Measurements from ENCODE around the gene NCK1.

Gene NCK1

DNA sequence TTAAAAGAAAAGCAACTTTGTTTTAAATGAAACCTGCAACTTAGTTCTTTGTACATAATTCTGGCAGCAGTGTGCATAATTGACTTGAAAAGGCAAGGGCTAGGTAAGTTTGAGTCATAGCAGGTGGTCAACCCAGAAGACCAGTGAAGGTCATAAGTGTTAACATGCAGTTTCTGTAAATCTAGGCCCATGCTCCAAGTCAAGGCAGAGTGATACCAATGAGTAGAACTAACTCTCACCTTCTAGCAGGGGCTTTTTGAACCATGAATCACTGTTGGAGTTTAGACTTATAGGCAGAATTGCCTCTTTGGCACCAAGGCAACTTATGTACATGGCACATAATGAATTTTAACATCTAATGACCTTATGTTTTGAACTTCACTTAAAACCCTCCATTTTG, 66.2 kb downstream of the NCK1 start:
- TF ChIP-seq ZNF274 (IDR thresholded peaks at IDR 0.05; ENCODE audit: low read depth, low read length) (no peak), YY1 (IDR thresholded peaks at IDR 0.05; ENCODE audit: insufficient read depth, insufficient read length) (no peak), SUZ12 (IDR thresholded peaks at IDR 0.05; ENCODE audit: extremely low read depth, insufficient read depth, insufficient read length) (no peak)
- H3K36me3 ChIP-seq (ENCODE audit: insufficient read depth, insufficient read length, low read length): peaks cover 23% of the 10 kb centered on the region
- H3K4me3 ChIP-seq (ENCODE audit: insufficient read length, low read depth): no peak overlapping the region
- H3K27me3 ChIP-seq (ENCODE audit: insufficient read depth, insufficient read length): no peaks in the 10 kb centered on the region
- H3K4me1 ChIP-seq (ENCODE audit: insufficient read depth, insufficient read length): no peaks in the 10 kb centered on the region
- no peak for DNase-seq (ENCODE audit: low read depth, low spot score)
- no peaks in the 10 kb centered on the region for H3K9me3 ChIP-seq (ENCODE audit: insufficient read depth, low read length)
- H3K9ac ChIP-seq (ENCODE audit: insufficient read length, low read depth): no peak overlapping the region

DNA sequence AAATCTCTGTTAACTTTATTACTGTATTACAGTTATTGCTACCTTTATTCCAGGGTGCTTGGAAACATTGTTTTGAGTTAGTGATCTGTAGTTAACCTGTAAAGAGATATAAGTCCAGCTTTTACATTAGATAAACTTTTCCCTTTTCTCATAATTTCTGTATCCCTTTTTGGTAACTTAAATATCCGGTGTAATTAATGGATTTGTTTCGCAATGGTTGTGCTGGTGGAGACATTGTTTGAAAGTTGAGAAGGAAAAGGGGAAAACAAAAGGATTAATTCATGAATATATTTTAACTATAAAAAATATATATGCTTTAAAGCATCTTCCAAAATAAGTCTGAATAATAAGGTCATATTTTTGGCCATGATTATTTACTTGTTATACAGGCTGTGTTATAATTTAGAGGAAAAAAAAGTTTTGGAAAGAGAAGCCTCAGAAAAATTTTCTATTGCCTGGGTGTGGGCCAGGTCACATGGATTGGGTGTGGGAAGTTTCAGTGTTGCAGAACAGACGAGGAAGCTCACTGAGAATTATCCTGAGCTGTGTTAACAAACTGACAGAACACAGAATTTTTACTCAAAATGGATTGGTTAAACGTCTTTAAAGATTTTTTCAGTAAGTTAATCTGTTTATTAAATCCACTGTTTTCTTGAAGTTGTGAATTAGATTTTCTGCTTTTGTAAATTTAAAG, 68.1 kb downstream of the NCK1 start:
- Histone ChIP-seq H3K9me3 (ENCODE audit: insufficient read depth, low read length) (no peaks in the 10 kb centered on the region), H3K9ac (ENCODE audit: insufficient read length, low read depth) (no peak overlapping the region), H3K36me3 (ENCODE audit: insufficient read depth, insufficient read length, low read length) (peaks cover 26% of the 10 kb centered on the region), H3K4me1 (ENCODE audit: insufficient read depth, insufficient read length) (no peaks in the 10 kb centered on the region), H3K4me3 (ENCODE audit: insufficient read length, low read depth) (no peak overlapping the region), H3K27me3 (ENCODE audit: insufficient read depth, insufficient read length) (no peaks in the 10 kb centered on the region)
- no peak for TF ChIP-seq SUZ12 (IDR thresholded peaks at IDR 0.05; ENCODE audit: extremely low read depth, insufficient read depth, insufficient read length)
- TF ChIP-seq ZNF274 (IDR thresholded peaks at IDR 0.05; ENCODE audit: low read depth, low read length): no peak
- no peak for TF ChIP-seq YY1 (IDR thresholded peaks at IDR 0.05; ENCODE audit: insufficient read depth, insufficient read length)
- DNase-seq (ENCODE audit: low read depth, low spot score): no peak

DNA sequence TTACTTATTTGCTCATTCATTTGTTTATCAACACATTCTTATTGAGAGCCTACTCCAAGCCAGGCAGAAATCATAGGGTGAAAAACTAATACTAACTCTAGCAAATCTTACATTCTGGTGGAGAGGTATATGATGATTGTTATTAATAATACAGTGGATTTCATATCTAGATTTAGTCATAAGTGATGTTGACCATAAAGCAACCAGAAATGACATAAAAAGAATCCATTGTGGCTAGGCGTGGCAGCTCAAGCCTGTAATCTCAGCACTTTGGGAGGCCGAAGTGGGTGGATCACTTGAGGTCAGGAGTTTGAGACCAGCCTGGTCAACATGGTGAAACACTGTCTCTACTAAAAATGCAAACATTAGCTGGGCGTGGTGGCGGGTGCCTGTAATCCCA, 69.6 kb downstream of the NCK1 start:
- Histone ChIP-seq H3K9ac (ENCODE audit: insufficient read length, low read depth) (no peak overlapping the region), H3K4me1 (ENCODE audit: insufficient read depth, insufficient read length) (no peaks in the 10 kb centered on the region), H3K27me3 (ENCODE audit: insufficient read depth, insufficient read length) (no peaks in the 10 kb centered on the region), H3K4me3 (ENCODE audit: insufficient read length, low read depth) (no peak overlapping the region), H3K36me3 (ENCODE audit: insufficient read depth, insufficient read length, low read length) (peaks cover 26% of the 10 kb centered on the region), H3K9me3 (ENCODE audit: insufficient read depth, low read length) (no peaks in the 10 kb centered on the region)
- DNase-seq (ENCODE audit: low read depth, low spot score): no peak
- TF ChIP-seq ZNF274 (IDR thresholded peaks at IDR 0.05; ENCODE audit: low read depth, low read length) (no peak), SUZ12 (IDR thresholded peaks at IDR 0.05; ENCODE audit: extremely low read depth, insufficient read depth, insufficient read length) (no peak), YY1 (IDR thresholded peaks at IDR 0.05; ENCODE audit: insufficient read depth, insufficient read length) (no peak)

DNA sequence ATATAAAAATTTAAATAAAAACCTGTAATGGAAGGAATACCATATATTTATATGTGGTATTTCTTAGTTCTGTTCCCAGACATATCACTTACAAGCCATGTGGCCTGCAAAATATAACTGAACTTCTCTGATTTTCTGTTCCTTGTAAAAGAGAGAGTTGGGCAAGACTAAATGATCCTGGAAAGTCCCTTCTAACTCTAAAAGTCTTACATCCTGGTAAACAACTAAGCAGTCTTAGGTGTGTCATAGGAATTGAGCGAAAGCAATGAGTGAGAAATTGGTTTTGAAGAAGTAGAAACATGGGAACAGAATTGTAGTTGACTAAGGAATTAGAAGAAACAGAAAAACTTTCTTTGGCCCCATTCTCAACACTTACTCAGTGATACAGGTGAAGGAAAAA, 70.5 kb downstream of the NCK1 start:
- no peak for DNase-seq (ENCODE audit: low read depth, low spot score)
- Histone ChIP-seq H3K4me3 (ENCODE audit: insufficient read length, low read depth) (no peak overlapping the region), H3K4me1 (ENCODE audit: insufficient read depth, insufficient read length) (no peaks in the 10 kb centered on the region), H3K27me3 (ENCODE audit: insufficient read depth, insufficient read length) (no peaks in the 10 kb centered on the region), H3K9ac (ENCODE audit: insufficient read length, low read depth) (no peak overlapping the region), H3K9me3 (ENCODE audit: insufficient read depth, low read length) (no peaks in the 10 kb centered on the region), H3K36me3 (ENCODE audit: insufficient read depth, insufficient read length, low read length) (peaks cover 26% of the 10 kb centered on the region)
- TF ChIP-seq SUZ12 (IDR thresholded peaks at IDR 0.05; ENCODE audit: extremely low read depth, insufficient read depth, insufficient read length): no peak
- TF ChIP-seq ZNF274 (IDR thresholded peaks at IDR 0.05; ENCODE audit: low read depth, low read length): no peak
- no peak for TF ChIP-seq YY1 (IDR thresholded peaks at IDR 0.05; ENCODE audit: insufficient read depth, insufficient read length)

DNA sequence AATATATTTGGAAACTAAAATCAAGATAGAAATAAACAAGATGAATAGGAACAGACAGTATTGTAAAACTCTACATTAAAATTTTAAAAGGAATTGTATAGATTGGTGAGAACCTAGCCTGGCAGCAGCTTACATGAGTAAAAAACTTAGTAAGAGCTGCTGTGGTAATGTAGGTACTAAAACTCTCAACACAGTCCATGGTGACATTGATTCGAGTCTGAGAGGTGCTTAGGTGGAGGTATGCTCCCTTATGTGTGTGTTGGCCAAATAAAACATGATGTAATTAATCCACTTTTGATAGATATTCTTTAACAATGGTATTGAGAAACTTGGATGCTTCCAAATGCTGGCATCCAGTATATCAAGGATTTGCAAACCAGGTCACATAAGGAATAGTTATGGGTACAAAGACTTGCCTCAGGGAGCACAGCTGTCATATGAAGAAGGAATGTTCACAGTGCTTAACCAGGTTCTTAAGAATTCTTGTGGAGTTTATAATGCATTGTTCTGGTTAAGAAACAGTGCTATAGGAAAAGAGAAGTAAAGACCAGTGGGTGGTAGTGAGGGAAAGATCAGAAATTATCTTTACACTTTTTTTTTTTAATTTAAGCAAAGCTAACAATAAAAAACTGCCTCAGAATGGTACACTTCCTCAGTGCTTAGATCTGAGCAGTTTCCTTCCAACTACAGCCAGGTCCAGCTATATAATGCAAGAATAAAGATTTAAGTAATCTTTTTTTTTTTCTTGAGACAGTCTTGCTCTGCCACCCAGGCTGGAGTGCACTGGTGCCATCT, 71.2 kb downstream of the NCK1 start:
- no peaks in the 10 kb centered on the region for H3K9me3 ChIP-seq (ENCODE audit: insufficient read depth, low read length)
- no peak overlapping the region for H3K9ac ChIP-seq (ENCODE audit: insufficient read length, low read depth)
- no peak for TF ChIP-seq SUZ12 (IDR thresholded peaks at IDR 0.05; ENCODE audit: extremely low read depth, insufficient read depth, insufficient read length)
- TF ChIP-seq YY1 (IDR thresholded peaks at IDR 0.05; ENCODE audit: insufficient read depth, insufficient read length): no peak
- TF ChIP-seq ZNF274 (IDR thresholded peaks at IDR 0.05; ENCODE audit: low read depth, low read length): no peak
- H3K4me3 ChIP-seq (ENCODE audit: insufficient read length, low read depth): no peak overlapping the region
- H3K27me3 ChIP-seq (ENCODE audit: insufficient read depth, insufficient read length): no peaks in the 10 kb centered on the region
- peaks cover 20% of the 10 kb centered on the region for H3K36me3 ChIP-seq (ENCODE audit: insufficient read depth, insufficient read length, low read length)
- H3K4me1 ChIP-seq (ENCODE audit: insufficient read depth, insufficient read length): no peaks in the 10 kb centered on the region
- no peak for DNase-seq (ENCODE audit: low read depth, low spot score)

DNA sequence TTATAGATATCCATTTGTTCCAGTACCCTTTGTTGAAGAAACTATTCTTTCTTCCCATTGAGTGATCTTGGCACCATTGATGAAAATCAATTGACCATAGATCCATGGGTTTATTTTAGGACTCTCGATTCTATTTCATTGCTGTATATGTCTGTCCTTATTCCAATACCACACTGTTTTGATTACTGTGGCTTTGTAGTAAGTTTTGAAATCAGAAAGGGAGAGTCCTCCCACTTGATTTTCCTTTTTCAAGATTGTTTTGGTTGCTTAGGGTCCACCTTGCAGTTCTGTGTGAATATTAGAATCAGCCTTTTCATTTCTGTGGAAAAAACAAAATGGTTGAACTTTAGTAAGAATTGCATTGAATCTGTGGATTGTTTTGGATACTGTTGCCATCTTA, 75.2 kb downstream of the NCK1 start:
- Histone ChIP-seq H3K4me1 (ENCODE audit: insufficient read depth, insufficient read length) (no peaks in the 10 kb centered on the region), H3K9me3 (ENCODE audit: insufficient read depth, low read length) (no peaks in the 10 kb centered on the region), H3K27me3 (ENCODE audit: insufficient read depth, insufficient read length) (no peaks in the 10 kb centered on the region), H3K36me3 (ENCODE audit: insufficient read depth, insufficient read length, low read length) (peaks cover 3% of the 10 kb centered on the region), H3K9ac (ENCODE audit: insufficient read length, low read depth) (no peak overlapping the region), H3K4me3 (ENCODE audit: insufficient read length, low read depth) (no peak overlapping the region)
- no peak for DNase-seq (ENCODE audit: low read depth, low spot score)
- TF ChIP-seq YY1 (IDR thresholded peaks at IDR 0.05; ENCODE audit: insufficient read depth, insufficient read length) (no peak), SUZ12 (IDR thresholded peaks at IDR 0.05; ENCODE audit: extremely low read depth, insufficient read depth, insufficient read length) (no peak), ZNF274 (IDR thresholded peaks at IDR 0.05; ENCODE audit: low read depth, low read length) (no peak)

DNA sequence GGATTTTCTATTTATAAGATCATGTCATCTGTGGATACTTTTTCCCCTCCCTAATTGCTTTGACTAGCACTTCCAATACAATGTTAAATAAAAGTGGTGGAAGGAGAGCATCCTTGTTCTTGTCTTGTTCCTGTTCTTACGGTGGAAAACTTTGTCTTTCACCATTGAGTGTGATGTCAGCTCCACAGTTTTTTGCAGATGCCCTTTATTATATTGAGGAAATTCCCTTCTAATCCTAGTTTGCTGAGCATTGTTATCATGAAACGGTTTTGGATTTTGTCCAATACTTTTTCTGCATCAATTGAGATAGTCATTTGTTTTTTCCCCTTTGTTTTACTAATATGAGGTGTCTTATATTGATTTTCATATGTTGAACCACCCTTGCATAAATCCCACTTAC, 75.8 kb downstream of the NCK1 start:
- no peak overlapping the region for H3K4me3 ChIP-seq (ENCODE audit: insufficient read length, low read depth)
- peaks cover 3% of the 10 kb centered on the region for H3K36me3 ChIP-seq (ENCODE audit: insufficient read depth, insufficient read length, low read length)
- no peak overlapping the region for H3K9ac ChIP-seq (ENCODE audit: insufficient read length, low read depth)
- no peaks in the 10 kb centered on the region for H3K9me3 ChIP-seq (ENCODE audit: insufficient read depth, low read length)
- TF ChIP-seq YY1 (IDR thresholded peaks at IDR 0.05; ENCODE audit: insufficient read depth, insufficient read length) (no peak), ZNF274 (IDR thresholded peaks at IDR 0.05; ENCODE audit: low read depth, low read length) (no peak), SUZ12 (IDR thresholded peaks at IDR 0.05; ENCODE audit: extremely low read depth, insufficient read depth, insufficient read length) (no peak)
- no peak for DNase-seq (ENCODE audit: low read depth, low spot score)
- H3K27me3 ChIP-seq (ENCODE audit: insufficient read depth, insufficient read length): no peaks in the 10 kb centered on the region
- H3K4me1 ChIP-seq (ENCODE audit: insufficient read depth, insufficient read length): no peaks in the 10 kb centered on the region

Measured in NT2/D1 (cell line).